Measurements from ENCODE around the gene CASK.

DNA sequence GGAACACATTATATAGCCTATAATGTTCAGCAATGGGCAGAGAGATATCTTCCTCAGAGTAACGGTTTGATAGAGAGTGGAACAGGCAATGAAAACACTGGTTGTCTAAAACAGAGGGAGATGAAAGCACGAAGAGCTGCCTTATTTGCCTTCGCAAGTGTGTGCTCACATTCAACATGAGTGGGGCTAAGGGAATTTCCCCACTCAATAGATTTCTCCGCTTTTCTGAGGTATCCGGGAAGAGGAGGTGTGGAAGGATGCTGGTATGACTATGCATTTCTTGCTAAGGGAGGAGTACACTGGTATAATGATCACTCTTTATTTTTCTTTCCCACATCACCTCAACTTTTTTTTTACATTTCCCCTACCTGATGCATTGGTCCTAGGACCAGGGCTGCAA lies 207.1 kb downstream of the CASK start:
- TF ChIP-seq, protein P1, sequence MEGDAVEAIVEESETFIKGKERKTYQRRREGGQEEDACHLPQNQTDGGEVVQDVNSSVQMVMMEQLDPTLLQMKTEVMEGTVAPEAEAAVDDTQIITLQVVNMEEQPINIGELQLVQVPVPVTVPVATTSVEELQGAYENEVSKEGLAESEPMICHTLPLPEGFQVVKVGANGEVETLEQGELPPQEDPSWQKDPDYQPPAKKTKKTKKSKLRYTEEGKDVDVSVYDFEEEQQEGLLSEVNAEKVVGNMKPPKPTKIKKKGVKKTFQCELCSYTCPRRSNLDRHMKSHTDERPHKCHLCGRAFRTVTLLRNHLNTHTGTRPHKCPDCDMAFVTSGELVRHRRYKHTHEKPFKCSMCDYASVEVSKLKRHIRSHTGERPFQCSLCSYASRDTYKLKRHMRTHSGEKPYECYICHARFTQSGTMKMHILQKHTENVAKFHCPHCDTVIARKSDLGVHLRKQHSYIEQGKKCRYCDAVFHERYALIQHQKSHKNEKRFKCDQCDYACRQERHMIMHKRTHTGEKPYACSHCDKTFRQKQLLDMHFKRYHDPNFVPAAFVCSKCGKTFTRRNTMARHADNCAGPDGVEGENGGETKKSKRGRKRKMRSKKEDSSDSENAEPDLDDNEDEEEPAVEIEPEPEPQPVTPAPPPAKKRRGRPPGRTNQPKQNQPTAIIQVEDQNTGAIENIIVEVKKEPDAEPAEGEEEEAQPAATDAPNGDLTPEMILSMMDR (IDR thresholded peaks at IDR 0.05; ENCODE audit: poor library complexity, severe bottlenecking), result no peak
- TF ChIP-seq RAD21 (conservative IDR thresholded peaks at IDR 0.05) (no peak), MXI1 (conservative IDR thresholded peaks at IDR 0.05; ENCODE audit: poor library complexity, severe bottlenecking) (no peak), EP300 (conservative IDR thresholded peaks at IDR 0.05; ENCODE audit: poor library complexity, severe bottlenecking) (no peak), TAF1 (IDR thresholded peaks at IDR 0.05; ENCODE audit: low read depth) (no peak), EZH2 (IDR thresholded peaks at IDR 0.05; ENCODE audit: borderline replicate concordance, insufficient read depth, low read length, poor library complexity, severe bottlenecking) (no peak), POLR2AphosphoS5 (IDR thresholded peaks at IDR 0.05) (no peak), SMC3 (conservative IDR thresholded peaks at IDR 0.05; ENCODE audit: poor library complexity) (no peak)
- TF ChIP-seq, protein P2, sequence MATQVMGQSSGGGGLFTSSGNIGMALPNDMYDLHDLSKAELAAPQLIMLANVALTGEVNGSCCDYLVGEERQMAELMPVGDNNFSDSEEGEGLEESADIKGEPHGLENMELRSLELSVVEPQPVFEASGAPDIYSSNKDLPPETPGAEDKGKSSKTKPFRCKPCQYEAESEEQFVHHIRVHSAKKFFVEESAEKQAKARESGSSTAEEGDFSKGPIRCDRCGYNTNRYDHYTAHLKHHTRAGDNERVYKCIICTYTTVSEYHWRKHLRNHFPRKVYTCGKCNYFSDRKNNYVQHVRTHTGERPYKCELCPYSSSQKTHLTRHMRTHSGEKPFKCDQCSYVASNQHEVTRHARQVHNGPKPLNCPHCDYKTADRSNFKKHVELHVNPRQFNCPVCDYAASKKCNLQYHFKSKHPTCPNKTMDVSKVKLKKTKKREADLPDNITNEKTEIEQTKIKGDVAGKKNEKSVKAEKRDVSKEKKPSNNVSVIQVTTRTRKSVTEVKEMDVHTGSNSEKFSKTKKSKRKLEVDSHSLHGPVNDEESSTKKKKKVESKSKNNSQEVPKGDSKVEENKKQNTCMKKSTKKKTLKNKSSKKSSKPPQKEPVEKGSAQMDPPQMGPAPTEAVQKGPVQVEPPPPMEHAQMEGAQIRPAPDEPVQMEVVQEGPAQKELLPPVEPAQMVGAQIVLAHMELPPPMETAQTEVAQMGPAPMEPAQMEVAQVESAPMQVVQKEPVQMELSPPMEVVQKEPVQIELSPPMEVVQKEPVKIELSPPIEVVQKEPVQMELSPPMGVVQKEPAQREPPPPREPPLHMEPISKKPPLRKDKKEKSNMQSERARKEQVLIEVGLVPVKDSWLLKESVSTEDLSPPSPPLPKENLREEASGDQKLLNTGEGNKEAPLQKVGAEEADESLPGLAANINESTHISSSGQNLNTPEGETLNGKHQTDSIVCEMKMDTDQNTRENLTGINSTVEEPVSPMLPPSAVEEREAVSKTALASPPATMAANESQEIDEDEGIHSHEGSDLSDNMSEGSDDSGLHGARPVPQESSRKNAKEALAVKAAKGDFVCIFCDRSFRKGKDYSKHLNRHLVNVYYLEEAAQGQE (IDR thresholded peaks at IDR 0.05; ENCODE audit: borderline replicate concordance), result no peak
